Karpas-422 (cell line): ENCODE data around the gene AOPEP. TPM values are rescaled to one million over a fixed set of nuclear protein-coding genes. Genes with fewer than 3 reads are reported as not detected.
A peak's percentile ranks its signal among the peaks of the same experiment; 100 is the strongest.

ENCODE experiments used
- DNase-seq: peaks from one replicate; pipeline ENCODE4 v3.0.0-alpha.2; 2015
- H2AFZ ChIP-seq: fragments of 200-600 bp; sonication (generic); 2 replicates; pipeline ENCODE4 v1.6.1; 2014; ENCODE audit warnings: antibody characterized with exemption, low read length, mixed read lengths
- H3K27ac ChIP-seq: fragments of 200-600 bp; sonication (generic); 2 replicates; pipeline ENCODE4 v1.5.1; 2014; ENCODE audit warnings: mild to moderate bottlenecking, low read length, moderate library complexity
- H3K27me3 ChIP-seq: fragments of 200-600 bp; sonication (generic); 2 replicates; pipeline ENCODE4 v1.6.1; 2014; ENCODE audit warnings: low read length, mixed read lengths
- H3K36me3 ChIP-seq: fragments of 200-600 bp; sonication (generic); 2 replicates; pipeline ENCODE4 v1.6.1; 2014; ENCODE audit warnings: low read length, mixed read lengths; ENCODE audit not compliant: insufficient read depth
- H3K4me1 ChIP-seq: fragments of 200-600 bp; sonication (generic); 2 replicates; pipeline ENCODE4 v1.6.1; 2014; ENCODE audit warnings: mild to moderate bottlenecking, low read length, mixed read lengths
- H3K4me2 ChIP-seq: fragments of 200-600 bp; sonication (generic); 2 replicates; pipeline ENCODE4 v1.6.1; 2014; ENCODE audit warnings: low read length, low read depth, mild to moderate bottlenecking; ENCODE audit not compliant: poor library complexity, severe bottlenecking
- H3K4me3 ChIP-seq: fragments of 200-600 bp; sonication (generic); 2 replicates; pipeline ENCODE4 v1.5.1; 2014; ENCODE audit warnings: mild to moderate bottlenecking, antibody characterized with exemption, low read length, mixed read lengths
- H3K79me2 ChIP-seq: fragments of 200-600 bp; sonication (generic); 2 replicates; pipeline ENCODE4 v1.6.1; 2014; ENCODE audit warnings: mild to moderate bottlenecking, low read length, mixed read lengths
- H3K9ac ChIP-seq: fragments of 200-600 bp; sonication (generic); 2 replicates; pipeline ENCODE4 v1.6.0; 2014; ENCODE audit warnings: low read length
- H3K9me2 ChIP-seq: fragments of 200-600 bp; sonication (generic), shearing (Covaris generic); replicated peaks from 2 replicates; pipeline ENCODE4 v1.6.0; 2014; ENCODE audit warnings: mild to moderate bottlenecking, low read length, moderate library complexity; ENCODE audit not compliant: insufficient read depth
- H3K9me3 ChIP-seq: fragments of 300-700, 200-600 bp; sonication (generic); 2 replicates; pipeline ENCODE4 v1.6.1; 2014; ENCODE audit warnings: low read length, mixed read lengths
- H4K20me1 ChIP-seq: fragments of 200-600 bp; sonication (generic); 2 replicates; pipeline ENCODE4 v1.6.1; 2014; ENCODE audit warnings: mild to moderate bottlenecking, antibody characterized with exemption, low read length, low read depth; ENCODE audit not compliant: insufficient read depth
- total RNA-seq: library from RNA; depleted of rRNA; stranded (reverse); fragments of >200 nt; shearing (Covaris generic); gene quantifications from 2 replicates; pipeline ENCODE4 v1.2.3, GENCODE V29; 2014; ENCODE audit warnings: low replicate concordance

The AOPEP gene
- total RNA-seq, 1 experiment from 2014 or later: 22.7 TPM

- H3K9me2 ChIP-seq: no peaks in the 10 kb centered on the region
- H3K4me3 ChIP-seq: no peak overlapping the region
- H3K36me3 ChIP-seq: peaks cover 5% of the 10 kb centered on the region; the same call in 1 of the 2 replicates
- no peak for DNase-seq
- no peak overlapping the region for H3K27ac ChIP-seq
- H3K9ac ChIP-seq: no peak overlapping the region
- no peaks in the 10 kb centered on the region for H4K20me1 ChIP-seq
- H3K4me1 ChIP-seq: peaks cover 4% of the 10 kb centered on the region; the same call in 1 of the 2 replicates
- H3K9me3 ChIP-seq: no peaks in the 10 kb centered on the region
- no peak overlapping the region for H2AFZ ChIP-seq
- H3K27me3 ChIP-seq: no peaks in the 10 kb centered on the region
- H3K4me2 ChIP-seq: no peak overlapping the region
- no peaks in the 10 kb centered on the region for H3K79me2 ChIP-seq
Measured at GRCh38 chr9:94811074-94811473, 84.6 kb downstream of the AOPEP start.

DNA sequence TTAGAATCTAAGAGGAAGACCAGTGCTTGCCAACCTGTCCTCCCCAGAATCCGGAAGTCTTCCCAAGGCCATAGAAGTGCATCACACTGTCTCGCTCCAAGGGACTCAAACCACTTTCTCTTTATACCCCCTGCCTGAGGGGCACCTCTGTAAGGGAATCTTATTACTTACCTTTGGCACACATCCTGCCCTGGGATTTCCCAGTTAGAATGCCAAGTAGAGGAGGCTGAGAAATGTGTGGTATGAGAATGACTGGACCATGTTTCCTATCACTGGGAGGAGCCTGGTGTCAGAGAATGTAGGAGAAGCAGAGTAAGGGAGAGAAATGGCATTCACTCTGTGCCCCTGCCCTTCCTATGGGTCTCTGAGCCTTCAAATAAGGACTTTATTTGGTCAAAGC is 85.8 kb downstream of the AOPEP start:
- no peak overlapping the region for H3K4me2 ChIP-seq

GRCh38 chr9:94813379-94813778 is 86.9 kb downstream of the AOPEP start:
- Histone ChIP-seq H3K27ac (no peak overlapping the region), H3K9me3 (no peaks in the 10 kb centered on the region), H3K36me3 (no peaks in the 10 kb centered on the region), H4K20me1 (no peaks in the 10 kb centered on the region), H3K4me1 (peaks cover 6% of the 10 kb centered on the region), H3K9ac (no peak overlapping the region), H2AFZ (no peak overlapping the region), H3K4me3 (no peak overlapping the region), H3K27me3 (no peaks in the 10 kb centered on the region), H3K9me2 (no peaks in the 10 kb centered on the region), H3K4me2 (no peak overlapping the region), H3K79me2 (no peaks in the 10 kb centered on the region)
- DNase-seq: no peak

More for the DNA sequence above, 85.8 kb downstream of the AOPEP start:
- Histone ChIP-seq H3K9me3 (no peaks in the 10 kb centered on the region), H3K36me3 (peaks cover 3% of the 10 kb centered on the region; the same call in 1 of the 2 replicates), H3K27me3 (no peaks in the 10 kb centered on the region), H2AFZ (no peak overlapping the region), H4K20me1 (no peaks in the 10 kb centered on the region), H3K9me2 (no peaks in the 10 kb centered on the region), H3K9ac (no peak overlapping the region), H3K4me1 (no peaks in the 10 kb centered on the region), H3K79me2 (no peaks in the 10 kb centered on the region), H3K4me3 (no peak overlapping the region), H3K27ac (no peak overlapping the region)
- no peak for DNase-seq

DNA sequence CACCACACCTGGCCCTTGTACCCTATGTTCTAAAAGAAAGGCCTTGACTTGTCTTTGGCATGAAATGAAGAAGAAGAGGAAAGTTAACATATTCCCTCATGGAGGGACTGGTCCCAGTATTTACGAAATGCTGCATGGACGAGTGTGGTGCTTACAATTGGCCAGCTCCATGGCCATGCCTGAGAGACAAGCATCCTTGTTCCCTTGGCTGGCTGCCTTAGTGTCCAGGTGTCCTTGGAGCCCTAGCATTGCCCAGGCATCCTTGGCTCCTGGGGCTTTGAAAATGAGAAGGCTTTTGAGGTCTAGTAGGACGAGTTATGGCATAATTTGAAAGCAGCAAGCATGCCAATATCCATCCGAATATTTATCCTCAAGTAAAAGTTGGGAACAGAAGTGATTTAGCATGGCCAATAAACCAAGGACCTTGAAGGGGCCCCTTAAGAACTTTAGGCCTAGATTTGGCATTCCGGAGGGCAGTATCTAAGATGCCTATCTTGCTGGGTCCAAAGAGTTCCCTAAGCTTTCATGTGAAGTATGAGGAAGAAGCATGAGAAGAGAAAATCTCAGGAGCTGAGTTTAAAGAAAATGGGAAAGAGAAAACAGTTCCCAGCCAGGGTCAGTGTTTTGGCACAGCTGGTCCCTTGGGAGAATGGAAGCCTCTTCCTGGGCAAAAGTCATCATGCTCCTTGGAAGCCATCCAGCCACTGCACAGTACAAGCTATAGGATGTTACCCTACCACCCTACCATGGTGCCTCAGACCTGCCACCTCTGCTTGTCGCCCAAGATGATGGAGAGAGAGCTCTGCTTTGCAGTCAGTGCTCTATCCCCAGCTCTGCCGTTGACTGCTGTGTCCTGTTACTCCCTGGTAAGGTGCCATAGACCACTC is 91.0 kb downstream of the AOPEP start:
- no peaks in the 10 kb centered on the region for H3K9me2 ChIP-seq
- H3K9ac ChIP-seq: no peak overlapping the region
- H3K9me3 ChIP-seq: no peaks in the 10 kb centered on the region
- no peaks in the 10 kb centered on the region for H4K20me1 ChIP-seq
- H3K79me2 ChIP-seq: no peaks in the 10 kb centered on the region
- DNase-seq: peak; percentile 27
- no peaks in the 10 kb centered on the region for H3K27me3 ChIP-seq
- H3K27ac ChIP-seq: 0 out of 2 replicates have a peak overlapping the region, but pooled peaks have one; percentile 28
- H2AFZ ChIP-seq: no peak overlapping the region
- no peak overlapping the region for H3K4me2 ChIP-seq
- no peaks in the 10 kb centered on the region for H3K36me3 ChIP-seq
- peaks cover 26% of the 10 kb centered on the region for H3K4me1 ChIP-seq
- H3K4me3 ChIP-seq: no peak overlapping the region

GRCh38 chr9:94818178-94818541 is 91.7 kb downstream of the AOPEP start:
- no peak overlapping the region for H2AFZ ChIP-seq
- H3K9ac ChIP-seq: no peak overlapping the region
- no peaks in the 10 kb centered on the region for H3K79me2 ChIP-seq
- no peak overlapping the region for H3K4me2 ChIP-seq
- H3K9me2 ChIP-seq: no peaks in the 10 kb centered on the region
- H3K9me3 ChIP-seq: no peaks in the 10 kb centered on the region
- peaks cover 26% of the 10 kb centered on the region for H3K4me1 ChIP-seq
- no peak overlapping the region for H3K4me3 ChIP-seq
- H4K20me1 ChIP-seq: no peaks in the 10 kb centered on the region
- H3K27ac ChIP-seq: 0 out of 2 replicates have a peak overlapping the region, but pooled peaks have one; percentile 28
- DNase-seq: no peak
- H3K36me3 ChIP-seq: no peaks in the 10 kb centered on the region
- no peaks in the 10 kb centered on the region for H3K27me3 ChIP-seq

GRCh38 chr9:94819161-94819687 is 92.7 kb downstream of the AOPEP start:
- Histone ChIP-seq H3K36me3 (no peaks in the 10 kb centered on the region), H3K9me3 (no peaks in the 10 kb centered on the region), H4K20me1 (no peaks in the 10 kb centered on the region), H3K27me3 (no peaks in the 10 kb centered on the region), H2AFZ (no peak overlapping the region), H3K9me2 (no peaks in the 10 kb centered on the region), H3K4me3 (no peak overlapping the region), H3K4me2 (no peak overlapping the region), H3K4me1 (peaks cover 26% of the 10 kb centered on the region), H3K27ac (no peak overlapping the region), H3K79me2 (no peaks in the 10 kb centered on the region), H3K9ac (no peak overlapping the region)
- DNase-seq: no peak

- H3K36me3 ChIP-seq: no peaks in the 10 kb centered on the region
- DNase-seq: peak; percentile 60
- H2AFZ ChIP-seq: no peak overlapping the region
- 0 out of 2 replicates have a peak, but pooled peaks cover 5% of the 10 kb centered on the region for H3K79me2 ChIP-seq
- H4K20me1 ChIP-seq: no peaks in the 10 kb centered on the region
- H3K9me2 ChIP-seq: no peaks in the 10 kb centered on the region
- peak overlapping the region; percentile 59 for H3K4me2 ChIP-seq
- H3K4me3 ChIP-seq: no peak overlapping the region
- H3K9me3 ChIP-seq: no peaks in the 10 kb centered on the region
- H3K27ac ChIP-seq: peak overlapping the region; percentile 73
- H3K4me1 ChIP-seq: peaks cover 26% of the 10 kb centered on the region
- H3K27me3 ChIP-seq: no peaks in the 10 kb centered on the region
- no peak overlapping the region for H3K9ac ChIP-seq
Measured at GRCh38 chr9:94821098-94821887, 94.8 kb downstream of the AOPEP start.

- Histone ChIP-seq H3K36me3 (no peaks in the 10 kb centered on the region), H3K9ac (no peak overlapping the region), H3K4me2 (no peak overlapping the region), H4K20me1 (no peaks in the 10 kb centered on the region), H3K4me3 (no peak overlapping the region), H2AFZ (no peak overlapping the region), H3K79me2 (0 out of 2 replicates have a peak, but pooled peaks cover 5% of the 10 kb centered on the region), H3K9me2 (no peaks in the 10 kb centered on the region), H3K4me1 (peaks cover 26% of the 10 kb centered on the region), H3K27me3 (no peaks in the 10 kb centered on the region), H3K27ac (no peak overlapping the region), H3K9me3 (no peaks in the 10 kb centered on the region)
- no peak for DNase-seq
Measured at GRCh38 chr9:94822273-94822672, 95.8 kb downstream of the AOPEP start.
